Embryonic facial prominence (tissue), 1 donor: ENCODE measurements around the gene SMAD7.

Experiments used
- DNase-seq: peaks from one replicate; pipeline ENCODE4 v3.0.0-alpha.2; 2016; ENCODE audit errors: extremely low spot score

The SMAD7 gene

GRCh38 chr18:48986851-48987761, 36.3 kb upstream of the SMAD7 start:
- no peak for DNase-seq

GRCh38 chr18:48985161-48985560, 34.4 kb upstream of the SMAD7 start:
- DNase-seq, result no peak

- no peak for DNase-seq
Observed at GRCh38 chr18:48983793-48984437, 33.1 kb upstream of the SMAD7 start.

GRCh38 chr18:48982266-48982665, 31.5 kb upstream of the SMAD7 start:
- DNase-seq, result no peak

GRCh38 chr18:48979944-48980890, 29.5 kb upstream of the SMAD7 start:
- no peak for DNase-seq

GRCh38 chr18:48977914-48978313, 27.1 kb upstream of the SMAD7 start:
- DNase-seq, result no peak

- no peak for DNase-seq
Observed at GRCh38 chr18:48975817-48976649, 25.3 kb upstream of the SMAD7 start.

GRCh38 chr18:48975120-48975816, 24.5 kb upstream of the SMAD7 start:
- DNase-seq, result no peak

GRCh38 chr18:48974304-48975119, 23.7 kb upstream of the SMAD7 start:
- no peak for DNase-seq

GRCh38 chr18:48973731-48974130, 23.0 kb upstream of the SMAD7 start:
- DNase-seq, result no peak

- DNase-seq, result no peak
Observed at GRCh38 chr18:48968412-48969215, 17.8 kb upstream of the SMAD7 start.

GRCh38 chr18:48967545-48967944, 16.8 kb upstream of the SMAD7 start:
- no peak for DNase-seq

GRCh38 chr18:48966523-48966922, 15.8 kb upstream of the SMAD7 start:
- DNase-seq, result no peak

GRCh38 chr18:48963586-48964470, 13.1 kb upstream of the SMAD7 start:
- no peak for DNase-seq

GRCh38 chr18:48962994-48963561, 12.3 kb upstream of the SMAD7 start:
- DNase-seq, result no peak

GRCh38 chr18:48962252-48962993, 11.7 kb upstream of the SMAD7 start:
- no peak for DNase-seq

- no peak for DNase-seq
Observed at GRCh38 chr18:48961547-48961946, 10.8 kb upstream of the SMAD7 start.
